Natural killer cell treated with Interleukin-12 subunit alpha and Interleukin-12 subunit beta and Interleukin-15 and Interleukin-18, amount 100 ng/mL, for 72 hours (primary cell): ENCODE measurements around the gene RAB10. TPM values are rescaled to one million over a fixed set of nuclear protein-coding genes. Genes with fewer than 3 reads are reported as not detected.
"Not testable (repeated sequence)": the region's sequence is repeated elsewhere in the genome, so short reads cannot be mapped to it uniquely, and the experiment has no call there.

ENCODE experiments used
- ATAC-seq, 2 donors: fragments of 150-1000 bp; cut with Tn5 transposase in 1 of 2; sonication (Bioruptor Pico), chemical (Tn5 transposase) in 1 of 2; 2 replicates each; pipeline ENCODE4 v1.10.0; 2021
- DNase-seq: peaks from one replicate; pipeline ENCODE4 v3.0.0; 2022; ENCODE audit warnings: low spot score
- H3K27ac Mint-ChIP-seq, 2 donors: 1 replicate in 1 of 2; 2 replicates in 1 of 2; pipeline ENCODE4 v1.8.0; 2022; ENCODE audit warnings: mixed read lengths in 2 of 2, mild to moderate bottlenecking in 1 of 2, moderate library complexity in 1 of 2
- H3K27me3 Mint-ChIP-seq, 2 donors: 1 replicate in 1 of 2; 2 replicates in 1 of 2; pipeline ENCODE4 v1.8.0; 2022; ENCODE audit warnings: mixed read lengths in 2 of 2
- H3K36me3 Mint-ChIP-seq: one replicate; pipeline ENCODE4 v1.8.0; 2022; ENCODE audit warnings: mixed read lengths
- H3K4me1 Mint-ChIP-seq, 2 donors: 1 replicate in 1 of 2; 2 replicates in 1 of 2; pipeline ENCODE4 v1.8.0; 2022; ENCODE audit warnings: low read depth in 2 of 2, mixed read lengths in 2 of 2, mild to moderate bottlenecking in 1 of 2
- H3K4me3 Mint-ChIP-seq: one replicate; pipeline ENCODE4 v1.8.0; 2022; ENCODE audit warnings: mixed read lengths
- H3K9me3 Mint-ChIP-seq: 2 replicates; pipeline ENCODE4 v1.8.0; 2022; ENCODE audit warnings: mixed read lengths
- total RNA-seq, 2 donors: library from RNA; stranded (reverse); gene quantifications; one replicate each; pipeline ENCODE4 v1.2.3, GENCODE V29; 2022

RAB10 gene
- total RNA-seq, result 100 to 1,000 TPM in 1 of 2 donors, 10 to 100 TPM in 1; 92.2 to 126 TPM

GRCh38 chr2:26033818-26034636, at the start of gene RAB10:
RAB10 (plus strand) TSS chr2:26034084; CDS start chr2:26034609, 525 bp downstream.
- Mint-ChIP-seq H3K4me1 (peaks cover 28 to 31% of the 10 kb centered on the region in 2 donors), H3K4me3 (peak within 1 kb of the TSS; percentile 98), H3K27me3 (no peaks in the 10 kb centered on the region), H3K36me3 (peaks cover 15% of the 10 kb centered on the region), H3K9me3 (no peaks in the 10 kb centered on the region), H3K27ac (peak within 1 kb of the TSS; percentile 82 to 94)
- ATAC-seq (peak; percentile 97), DNase-seq (peak; percentile 100)

DNA sequence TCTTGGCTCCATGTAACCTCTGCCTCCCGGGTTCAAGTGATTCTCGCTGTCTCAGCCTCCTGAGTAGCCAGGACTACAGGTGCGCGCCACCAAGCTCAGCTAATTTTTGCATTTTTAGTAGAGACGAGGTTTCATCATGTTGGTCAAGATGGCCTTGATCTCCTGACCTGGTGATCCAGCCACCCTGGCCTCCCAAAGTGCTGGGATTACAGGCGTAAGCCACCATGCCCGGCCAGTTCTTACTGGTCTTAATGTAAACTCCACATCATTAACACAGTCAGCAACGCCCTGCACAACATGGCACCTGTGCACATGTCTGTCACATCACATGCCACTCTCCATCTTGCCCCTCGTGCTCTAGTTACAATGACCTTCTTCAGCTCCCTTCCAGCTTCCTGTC, 45.8 kb upstream of the RAB10 start:
- Mint-ChIP-seq H3K27ac (no peak overlapping the region), H3K9me3 (no peaks in the 10 kb centered on the region), H3K36me3 (no peaks in the 10 kb centered on the region), H3K4me1 (peaks cover 15 to 17% of the 10 kb centered on the region in 2 donors), H3K27me3 (peaks cover 0 to 5% of the 10 kb centered on the region in 2 donors), H3K4me3 (no peak overlapping the region)
- ATAC-seq (no peak), DNase-seq (no peak)

- Mint-ChIP-seq H3K27ac (no peak overlapping the region), H3K4me1 (peaks cover 12 to 16% of the 10 kb centered on the region in 2 donors), H3K36me3 (no peaks in the 10 kb centered on the region), H3K9me3 (no peaks in the 10 kb centered on the region), H3K27me3 (peaks cover 0 to 8% of the 10 kb centered on the region in 2 donors), H3K4me3 (no peak overlapping the region)
- no peak for DNase-seq
- no peak for ATAC-seq
Measured at GRCh38 chr2:25989154-25989553, 44.7 kb upstream of the RAB10 start.

DNA sequence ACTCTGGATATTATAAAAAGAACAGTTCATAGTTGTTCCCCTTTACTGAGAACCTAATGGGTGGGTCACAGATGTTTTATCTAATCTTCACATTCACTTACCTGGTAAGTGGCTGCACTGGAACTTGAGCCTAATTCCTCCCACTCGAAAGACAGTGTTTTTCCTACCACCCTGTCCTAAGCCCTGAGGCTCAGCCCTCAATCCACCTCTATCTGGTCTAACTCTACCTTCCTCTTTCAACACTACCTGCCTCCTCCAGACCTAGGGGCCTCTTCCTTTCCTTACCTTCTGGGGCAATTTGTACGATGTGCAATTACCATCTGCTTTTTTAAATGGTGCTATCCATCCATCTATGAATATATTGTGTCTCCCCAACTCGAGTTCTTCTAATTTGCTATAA, 41.9 kb upstream of the RAB10 start:
- peak in 1 of 2 donors; percentile 9 for ATAC-seq
- DNase-seq, result no peak
- Mint-ChIP-seq H3K4me1 (peaks cover 12 to 16% of the 10 kb centered on the region in 2 donors), H3K9me3 (no peaks in the 10 kb centered on the region), H3K4me3 (peak overlapping the region; percentile 1), H3K27me3 (peaks cover 0 to 8% of the 10 kb centered on the region in 2 donors), H3K36me3 (no peaks in the 10 kb centered on the region), H3K27ac (no peak overlapping the region)

DNA sequence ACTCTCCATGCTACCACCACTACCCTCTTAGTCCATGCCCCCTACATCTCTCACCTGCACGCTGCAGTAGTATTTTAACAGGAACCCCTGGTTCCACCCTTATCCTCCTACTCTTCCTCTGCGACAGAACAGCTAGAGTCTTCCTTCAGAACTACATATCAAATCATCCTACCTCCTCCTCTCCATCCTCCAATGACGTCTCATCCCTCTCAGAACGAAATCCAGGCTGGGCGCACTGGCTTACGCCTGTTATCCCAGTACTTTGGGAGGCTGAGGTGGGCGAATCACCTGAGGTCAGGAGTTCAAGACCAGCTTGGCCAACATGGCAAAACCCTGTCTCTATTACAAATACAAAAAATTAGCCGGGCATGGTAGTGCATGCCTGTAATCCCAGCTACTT, 41.3 kb upstream of the RAB10 start:
- no peak overlapping the region for H3K4me3 Mint-ChIP-seq
- DNase-seq (no peak), ATAC-seq (no peak)
- peaks cover 0 to 8% of the 10 kb centered on the region in 2 donors for H3K27me3 Mint-ChIP-seq
- no peaks in the 10 kb centered on the region for H3K9me3 Mint-ChIP-seq
- H3K27ac Mint-ChIP-seq, result no peak overlapping the region
- H3K4me1 Mint-ChIP-seq, result peaks cover 12 to 16% of the 10 kb centered on the region in 2 donors
- H3K36me3 Mint-ChIP-seq, result no peaks in the 10 kb centered on the region

- Mint-ChIP-seq H3K4me3 (no peak overlapping the region), H3K9me3 (no peaks in the 10 kb centered on the region), H3K36me3 (no peaks in the 10 kb centered on the region), H3K4me1 (peaks cover 12 to 16% of the 10 kb centered on the region in 2 donors), H3K27ac (no peak overlapping the region), H3K27me3 (peaks cover 0 to 8% of the 10 kb centered on the region in 2 donors)
- ATAC-seq (no peak), DNase-seq (no peak)
Measured at GRCh38 chr2:25993049-25993448, 40.8 kb upstream of the RAB10 start.

DNA sequence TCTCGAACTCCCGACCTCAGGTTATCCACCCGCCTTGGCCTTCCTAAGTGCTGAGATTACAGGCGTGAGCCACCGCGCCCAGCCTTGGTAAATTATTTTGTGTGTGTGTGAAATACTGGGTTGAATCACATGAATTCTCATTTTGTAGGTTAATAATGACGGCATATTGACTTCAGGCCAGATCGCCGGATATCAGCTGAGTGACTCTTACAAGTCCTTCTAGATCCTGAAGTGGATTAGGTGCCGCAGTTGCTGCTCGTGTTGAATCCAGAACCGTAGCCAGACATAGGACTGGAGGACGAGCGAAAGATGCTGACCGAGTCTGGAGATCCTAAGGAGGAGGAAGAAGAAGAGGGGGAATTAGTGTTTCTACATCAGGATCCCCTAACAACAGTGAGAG, 39.4 kb upstream of the RAB10 start:
- DNase-seq (no peak), ATAC-seq (no peak)
- no peak overlapping the region for H3K4me3 Mint-ChIP-seq
- no peaks in the 10 kb centered on the region for H3K9me3 Mint-ChIP-seq
- H3K27me3 Mint-ChIP-seq, result peaks cover 6 to 8% of the 10 kb centered on the region in 2 donors
- peaks cover 16 to 17% of the 10 kb centered on the region in 2 donors for H3K4me1 Mint-ChIP-seq
- H3K27ac Mint-ChIP-seq, result no peak overlapping the region
- no peaks in the 10 kb centered on the region for H3K36me3 Mint-ChIP-seq

DNA sequence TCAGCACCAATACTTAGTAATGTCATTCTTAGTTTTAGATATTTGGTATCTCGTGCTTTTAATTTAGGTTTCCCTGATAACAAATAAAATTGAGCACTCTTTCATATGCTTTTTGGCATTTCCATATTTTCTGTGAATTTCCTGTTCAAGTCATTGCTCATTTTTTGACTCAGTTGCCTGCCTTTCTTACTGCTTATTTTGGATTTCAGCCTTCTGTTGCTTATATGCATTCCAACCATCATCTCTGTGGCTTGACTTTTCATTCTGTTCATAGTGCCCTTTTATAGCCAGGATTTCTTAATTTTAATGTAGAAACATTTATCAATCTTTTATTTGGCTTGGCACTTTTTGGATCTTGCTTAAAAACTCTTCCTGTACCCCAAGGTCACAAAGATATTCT, 37.0 kb upstream of the RAB10 start:
- H3K4me1 Mint-ChIP-seq, result peaks cover 7 to 13% of the 10 kb centered on the region in 2 donors
- no peak overlapping the region for H3K4me3 Mint-ChIP-seq
- H3K9me3 Mint-ChIP-seq, result no peaks in the 10 kb centered on the region
- no peak overlapping the region for H3K27ac Mint-ChIP-seq
- peaks cover 8 to 9% of the 10 kb centered on the region in 2 donors for H3K27me3 Mint-ChIP-seq
- ATAC-seq (no peak), DNase-seq (no peak)
- no peaks in the 10 kb centered on the region for H3K36me3 Mint-ChIP-seq

DNA sequence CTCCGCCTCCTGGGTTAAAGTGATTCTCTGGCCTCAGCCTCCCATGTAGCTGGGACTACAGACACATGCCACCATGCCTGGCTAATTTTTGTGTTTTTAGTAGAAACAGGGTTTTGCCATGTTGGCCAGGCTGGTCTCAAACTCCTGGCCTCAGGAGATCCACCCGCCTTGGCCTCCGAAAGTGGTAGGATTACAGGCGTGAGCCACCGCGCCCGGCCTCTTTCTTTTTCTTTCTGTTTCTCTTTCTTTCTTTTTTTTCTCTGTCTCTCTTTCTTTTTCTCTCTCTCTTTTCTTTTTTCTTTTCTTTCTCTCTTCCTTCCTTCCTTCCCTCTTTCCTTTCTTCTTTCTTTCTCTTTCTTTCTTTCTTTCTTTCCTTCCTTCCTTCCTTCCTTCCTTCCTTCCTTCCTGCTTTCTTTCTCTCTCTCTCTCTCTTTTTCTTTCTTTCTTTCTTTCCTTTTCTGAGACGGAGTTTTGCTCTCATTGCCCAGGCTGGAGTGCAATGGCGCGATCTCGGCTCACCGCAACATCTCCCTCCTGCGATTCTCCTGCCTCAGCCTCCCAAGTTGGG, 35.0 kb upstream of the RAB10 start:
- H3K4me1 Mint-ChIP-seq, H3K36me3 Mint-ChIP-seq, H3K9me3 Mint-ChIP-seq, ATAC-seq, DNase-seq, H3K27ac Mint-ChIP-seq, H3K27me3 Mint-ChIP-seq, H3K4me3 Mint-ChIP-seq: not testable (repeated sequence)

DNA sequence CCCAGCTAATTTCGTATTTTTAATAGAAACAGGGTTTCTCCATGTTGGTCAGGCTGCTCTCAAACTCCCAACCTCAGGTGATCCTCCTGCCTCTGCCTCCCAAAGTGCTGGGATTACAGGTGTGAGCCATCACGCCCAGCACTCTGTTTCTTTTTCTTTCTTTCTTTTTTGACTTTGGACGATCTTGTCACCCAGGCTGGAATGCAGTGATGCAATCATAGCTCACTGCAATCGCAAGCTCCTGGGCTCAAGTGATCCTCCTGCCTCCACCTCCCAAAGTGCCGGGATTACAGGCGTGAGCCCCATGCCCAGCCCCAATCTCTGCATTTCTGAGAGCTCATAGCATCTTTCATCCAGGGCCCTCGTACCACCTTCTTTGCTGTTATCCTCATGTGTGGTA, 34.5 kb upstream of the RAB10 start:
- not testable (repeated sequence) for H3K4me1 Mint-ChIP-seq, DNase-seq, H3K9me3 Mint-ChIP-seq, H3K27me3 Mint-ChIP-seq, H3K36me3 Mint-ChIP-seq, H3K4me3 Mint-ChIP-seq, ATAC-seq
- H3K27ac Mint-ChIP-seq, result peak overlapping the region in 1 of 2 donors; percentile 5

GRCh38 chr2:26000561-26001082, 33.3 kb upstream of the RAB10 start:
- Mint-ChIP-seq H3K4me3 (no peak overlapping the region), H3K27ac (no peak overlapping the region), H3K4me1 (peaks cover 0 to 5% of the 10 kb centered on the region in 2 donors), H3K36me3 (no peaks in the 10 kb centered on the region), H3K9me3 (no peaks in the 10 kb centered on the region), H3K27me3 (peaks cover 0 to 9% of the 10 kb centered on the region in 2 donors)
- DNase-seq, result no peak
- no peak for ATAC-seq

DNA sequence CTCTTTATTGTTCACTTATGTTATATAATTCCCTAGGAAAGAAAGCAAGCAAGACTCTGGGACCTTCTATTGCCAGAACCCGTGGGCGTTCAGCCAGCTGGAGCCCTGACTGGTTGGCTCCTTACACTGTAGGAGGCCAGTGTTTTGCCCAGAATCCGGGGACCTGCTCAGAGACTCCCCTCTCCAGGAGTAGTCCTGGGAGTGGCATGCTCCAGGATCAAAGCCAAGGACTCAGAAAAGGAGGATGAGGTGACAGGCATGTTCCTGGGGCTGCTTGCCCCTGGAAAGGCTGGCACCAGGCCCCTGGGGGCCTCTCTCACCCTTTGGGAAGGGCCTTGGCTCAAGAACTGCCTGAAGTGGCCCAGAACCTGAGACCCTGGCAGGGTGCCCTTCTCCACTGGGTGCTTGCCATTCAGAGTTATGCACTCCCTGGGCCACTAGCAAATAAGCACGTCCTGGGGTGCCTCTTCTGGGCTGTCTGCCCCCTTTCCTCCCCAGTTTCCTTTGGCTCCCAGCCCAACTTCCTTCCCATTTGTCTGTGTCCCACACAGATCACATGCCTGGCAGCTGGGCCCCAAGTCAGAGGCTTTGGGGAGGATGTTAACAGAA, 32.0 kb upstream of the RAB10 start:
- DNase-seq (no peak), ATAC-seq (peak in 1 of 2 donors; percentile 36)
- Mint-ChIP-seq H3K4me3 (no peak overlapping the region), H3K36me3 (no peaks in the 10 kb centered on the region), H3K27ac (no peak overlapping the region), H3K4me1 (peaks cover 0 to 5% of the 10 kb centered on the region in 2 donors), H3K27me3 (peaks cover 0 to 9% of the 10 kb centered on the region in 2 donors), H3K9me3 (no peaks in the 10 kb centered on the region)

DNA sequence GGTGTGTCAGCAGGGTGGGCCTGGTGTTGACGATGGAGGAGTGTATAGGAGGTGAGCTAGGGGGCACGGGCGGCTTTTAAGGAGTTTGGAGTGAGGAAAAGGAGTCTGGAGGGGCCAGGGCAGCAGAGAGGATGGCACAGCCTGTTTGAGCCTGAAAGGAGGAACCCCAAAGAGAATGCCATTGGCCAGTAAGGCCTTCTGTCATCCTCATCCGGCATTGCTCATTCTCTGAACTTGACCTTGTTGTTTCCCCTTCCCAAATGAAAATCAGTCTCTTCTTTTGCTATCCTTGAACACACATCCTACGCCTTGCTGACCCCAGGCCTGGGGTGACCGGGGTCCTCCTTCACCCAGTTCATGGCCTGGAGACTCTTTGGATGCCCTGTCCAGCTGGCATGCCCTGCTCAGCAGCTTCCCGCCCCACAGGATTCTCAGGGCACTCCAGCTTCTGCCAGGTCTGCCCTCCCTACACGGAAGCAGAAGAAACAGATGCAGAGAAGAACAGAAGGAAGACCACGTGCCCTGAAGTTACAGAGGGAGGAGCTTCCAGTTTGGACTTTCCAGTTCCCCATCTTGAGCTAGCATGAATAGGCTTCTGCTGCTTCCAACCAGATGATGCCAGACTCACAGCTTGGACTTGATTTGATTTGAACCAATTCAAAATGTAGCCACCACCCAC, 31.1 kb upstream of the RAB10 start:
- DNase-seq (no peak), ATAC-seq (no peak)
- Mint-ChIP-seq H3K36me3 (no peaks in the 10 kb centered on the region), H3K4me3 (no peak overlapping the region), H3K9me3 (no peaks in the 10 kb centered on the region), H3K27me3 (peaks cover 0 to 9% of the 10 kb centered on the region in 2 donors), H3K4me1 (peaks cover 0 to 5% of the 10 kb centered on the region in 2 donors), H3K27ac (no peak overlapping the region)
